ENCODE measurements around the gene MAP7.

Gene MAP7

DNA sequence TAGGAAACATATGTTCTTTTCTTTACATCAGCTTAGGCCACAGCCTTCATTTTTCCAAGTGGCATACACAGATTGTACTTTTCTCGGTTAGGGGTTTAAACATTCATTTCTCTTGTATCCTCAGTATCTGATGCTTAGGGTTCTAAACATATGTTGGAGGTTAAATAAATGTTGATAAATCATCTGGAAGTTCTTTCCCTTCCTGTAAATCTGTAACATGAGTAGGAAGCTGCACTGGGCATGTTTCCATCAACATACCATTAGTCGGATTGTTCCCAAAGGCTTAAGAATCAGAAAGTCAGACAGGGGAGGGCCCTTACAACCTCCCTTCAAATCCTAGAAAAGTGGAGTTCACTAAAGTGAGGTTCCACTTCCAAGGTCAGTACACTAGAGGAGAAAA is 205.8 kb downstream of the MAP7 start:
- Mint-ChIP-seq H3K27ac (no peak overlapping the region), H3K4me1 (ENCODE audit: low read depth) (no peaks in the 10 kb centered on the region), H3K27me3 (ENCODE audit: low read depth) (peaks cover 5% of the 10 kb centered on the region), H3K9me3 (no peaks in the 10 kb centered on the region), H3K4me3 (no peak overlapping the region), H3K36me3 (ENCODE audit: low read depth) (no peaks in the 10 kb centered on the region)

DNA sequence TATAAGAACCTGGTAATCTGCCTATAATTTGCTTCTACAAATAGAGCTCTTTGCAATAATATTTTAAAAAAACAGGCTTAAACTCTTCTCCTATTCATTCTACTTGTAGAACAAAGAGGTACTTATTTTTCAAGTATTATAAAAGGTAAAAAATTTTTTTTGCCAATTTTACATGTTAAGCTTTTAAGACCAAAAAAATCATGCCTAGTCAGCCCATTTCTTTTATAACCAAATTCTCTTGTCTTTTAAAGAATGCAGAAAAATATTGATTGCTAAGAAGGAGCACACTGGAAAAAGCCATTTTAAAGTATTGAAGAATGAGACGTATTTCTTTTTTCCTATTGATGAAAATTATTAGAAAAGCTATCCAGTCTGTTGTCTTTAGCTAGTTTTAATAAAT is 206.5 kb downstream of the MAP7 start:
- no peaks in the 10 kb centered on the region for H3K9me3 Mint-ChIP-seq
- no peak overlapping the region for H3K27ac Mint-ChIP-seq
- no peaks in the 10 kb centered on the region for H3K36me3 Mint-ChIP-seq (ENCODE audit: low read depth)
- H3K4me1 Mint-ChIP-seq (ENCODE audit: low read depth): no peaks in the 10 kb centered on the region
- peaks cover 3% of the 10 kb centered on the region for H3K27me3 Mint-ChIP-seq (ENCODE audit: low read depth)
- no peak overlapping the region for H3K4me3 Mint-ChIP-seq

DNA sequence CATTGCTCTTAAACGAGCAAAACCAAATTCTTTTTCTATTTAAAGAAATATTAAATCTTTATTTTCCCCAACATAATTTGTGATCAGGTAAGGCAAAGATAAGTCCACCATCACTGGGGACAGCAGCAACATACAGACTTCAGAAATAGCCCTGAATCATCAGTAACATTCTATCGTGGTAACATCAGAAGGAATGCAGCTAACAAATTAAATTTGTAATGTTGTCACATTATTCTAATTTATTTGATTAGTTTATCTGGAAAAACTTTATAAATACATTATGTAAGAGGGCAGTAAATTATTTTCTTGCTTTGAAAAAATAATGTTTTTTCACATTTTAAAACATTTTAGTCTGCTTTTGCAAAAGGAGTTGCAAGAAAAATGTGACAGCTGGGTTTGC is 206.9 kb downstream of the MAP7 start:
- H3K4me3 Mint-ChIP-seq: no peak overlapping the region
- H3K4me1 Mint-ChIP-seq (ENCODE audit: low read depth): no peaks in the 10 kb centered on the region
- no peaks in the 10 kb centered on the region for H3K9me3 Mint-ChIP-seq
- H3K27me3 Mint-ChIP-seq (ENCODE audit: low read depth): peaks cover 3% of the 10 kb centered on the region
- H3K36me3 Mint-ChIP-seq (ENCODE audit: low read depth): no peaks in the 10 kb centered on the region
- no peak overlapping the region for H3K27ac Mint-ChIP-seq

DNA sequence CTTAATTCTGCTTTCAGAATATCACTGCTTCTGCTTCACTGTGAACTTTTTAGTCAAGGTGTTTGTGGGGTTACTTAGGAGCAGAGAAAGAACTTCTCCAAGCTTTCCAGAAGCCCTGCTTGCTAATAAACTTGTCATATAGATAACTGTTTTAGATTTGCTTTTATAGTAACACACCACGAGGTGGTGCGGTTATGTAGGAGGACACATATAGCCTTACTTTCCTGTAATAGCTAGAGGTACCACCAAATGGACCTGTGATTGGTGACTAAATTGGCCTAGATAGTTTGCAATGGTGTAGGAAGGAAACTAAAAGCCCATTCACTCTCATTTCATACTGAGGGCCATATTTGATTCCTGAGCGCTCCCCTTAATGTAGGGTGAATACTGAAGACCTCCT is 208.3 kb downstream of the MAP7 start:
- Mint-ChIP-seq H3K36me3 (ENCODE audit: low read depth) (no peaks in the 10 kb centered on the region), H3K27me3 (ENCODE audit: low read depth) (peaks cover 5% of the 10 kb centered on the region), H3K4me1 (ENCODE audit: low read depth) (no peaks in the 10 kb centered on the region), H3K9me3 (no peaks in the 10 kb centered on the region), H3K27ac (no peak overlapping the region), H3K4me3 (no peak overlapping the region)

DNA sequence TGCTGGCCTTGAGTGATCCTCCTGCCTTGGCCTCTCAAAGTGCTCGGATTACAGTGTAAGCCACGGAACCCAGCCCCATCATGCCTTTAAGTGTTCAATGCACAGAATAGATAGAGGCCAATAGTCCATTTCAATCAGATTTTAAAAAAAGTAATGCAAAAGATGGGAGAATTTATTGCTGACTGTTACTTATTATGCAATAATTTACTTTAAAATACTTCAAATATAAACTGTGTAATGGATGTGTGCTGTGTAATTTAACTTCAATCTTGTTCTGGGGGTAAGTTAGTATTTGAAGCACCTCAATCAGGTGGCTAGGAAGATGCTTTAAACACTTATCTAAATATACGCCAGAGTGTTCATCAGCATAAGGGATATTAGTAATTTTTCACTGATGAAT is 208.9 kb downstream of the MAP7 start:
- H3K4me3 Mint-ChIP-seq: no peak overlapping the region
- peaks cover 7% of the 10 kb centered on the region for H3K27me3 Mint-ChIP-seq (ENCODE audit: low read depth)
- no peaks in the 10 kb centered on the region for H3K9me3 Mint-ChIP-seq
- H3K36me3 Mint-ChIP-seq (ENCODE audit: low read depth): no peaks in the 10 kb centered on the region
- H3K27ac Mint-ChIP-seq: no peak overlapping the region
- no peaks in the 10 kb centered on the region for H3K4me1 Mint-ChIP-seq (ENCODE audit: low read depth)

DNA sequence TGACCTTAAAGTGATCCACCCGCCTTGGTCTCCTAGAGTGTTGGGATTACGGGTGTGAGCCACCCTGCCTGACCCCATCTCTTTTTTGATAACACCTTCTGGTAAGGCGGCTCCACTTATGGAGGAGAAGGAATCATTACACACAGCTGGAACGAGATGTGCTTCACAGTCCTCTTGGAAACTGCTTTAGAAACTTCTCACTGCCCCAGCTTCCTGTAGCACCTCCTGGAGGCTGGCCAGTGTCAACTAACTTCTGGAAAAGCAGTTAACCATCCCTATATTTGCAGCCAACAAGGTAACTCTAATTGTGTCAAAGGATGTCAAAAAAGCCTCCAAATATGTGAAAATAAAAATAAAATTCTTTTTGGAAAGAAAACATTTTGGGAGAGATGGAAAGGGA is 211.7 kb downstream of the MAP7 start:
- Mint-ChIP-seq H3K27me3 (ENCODE audit: low read depth) (peaks cover 7% of the 10 kb centered on the region), H3K4me1 (ENCODE audit: low read depth) (no peaks in the 10 kb centered on the region), H3K27ac (no peak overlapping the region), H3K9me3 (no peaks in the 10 kb centered on the region), H3K4me3 (no peak overlapping the region), H3K36me3 (ENCODE audit: low read depth) (no peaks in the 10 kb centered on the region)

DNA sequence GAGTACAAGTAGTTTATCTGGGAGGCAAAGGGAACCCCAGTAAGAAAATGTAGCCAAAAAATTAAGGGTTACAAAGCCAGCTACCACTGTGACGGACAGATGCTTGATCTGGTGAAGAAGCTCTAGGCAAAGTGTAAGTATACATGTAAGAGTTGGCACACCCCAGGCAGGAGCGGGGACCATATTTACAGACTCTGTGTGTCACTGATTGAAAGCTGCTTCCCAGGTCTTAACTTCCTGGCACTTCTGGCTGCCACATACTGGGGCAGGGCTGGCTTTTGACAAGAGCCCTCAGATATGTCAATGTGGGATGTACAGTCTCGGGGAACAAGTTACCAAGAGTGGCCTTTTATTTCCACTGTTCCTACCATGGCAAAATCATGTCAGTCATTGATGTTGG is 212.6 kb downstream of the MAP7 start:
- Mint-ChIP-seq H3K36me3 (ENCODE audit: low read depth) (no peaks in the 10 kb centered on the region), H3K4me3 (no peak overlapping the region), H3K27me3 (ENCODE audit: low read depth) (peaks cover 7% of the 10 kb centered on the region), H3K9me3 (no peaks in the 10 kb centered on the region), H3K27ac (no peak overlapping the region), H3K4me1 (ENCODE audit: low read depth) (no peaks in the 10 kb centered on the region)

DNA sequence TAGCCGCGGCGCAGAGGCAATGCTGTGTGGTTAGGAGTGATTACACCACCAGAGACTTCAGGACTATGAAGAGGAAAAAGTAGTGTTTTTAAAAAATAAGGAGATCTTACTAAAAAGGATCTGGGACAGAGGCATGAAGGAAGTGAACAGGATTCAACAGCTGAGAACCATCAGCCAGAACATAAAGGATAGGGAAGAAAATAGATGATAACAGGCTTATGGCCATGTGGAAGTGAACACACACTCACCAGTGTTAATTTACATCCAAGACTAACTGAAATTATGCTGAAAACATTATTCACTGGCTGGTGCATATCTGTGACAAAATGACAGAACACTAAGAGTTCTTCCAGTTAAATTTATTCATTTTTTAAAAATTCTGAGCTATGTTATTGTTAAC is 213.1 kb downstream of the MAP7 start:
- no peaks in the 10 kb centered on the region for H3K36me3 Mint-ChIP-seq (ENCODE audit: low read depth)
- H3K4me1 Mint-ChIP-seq (ENCODE audit: low read depth): no peaks in the 10 kb centered on the region
- no peaks in the 10 kb centered on the region for H3K9me3 Mint-ChIP-seq
- no peak overlapping the region for H3K27ac Mint-ChIP-seq
- no peak overlapping the region for H3K4me3 Mint-ChIP-seq
- H3K27me3 Mint-ChIP-seq (ENCODE audit: low read depth): peaks cover 7% of the 10 kb centered on the region

DNA sequence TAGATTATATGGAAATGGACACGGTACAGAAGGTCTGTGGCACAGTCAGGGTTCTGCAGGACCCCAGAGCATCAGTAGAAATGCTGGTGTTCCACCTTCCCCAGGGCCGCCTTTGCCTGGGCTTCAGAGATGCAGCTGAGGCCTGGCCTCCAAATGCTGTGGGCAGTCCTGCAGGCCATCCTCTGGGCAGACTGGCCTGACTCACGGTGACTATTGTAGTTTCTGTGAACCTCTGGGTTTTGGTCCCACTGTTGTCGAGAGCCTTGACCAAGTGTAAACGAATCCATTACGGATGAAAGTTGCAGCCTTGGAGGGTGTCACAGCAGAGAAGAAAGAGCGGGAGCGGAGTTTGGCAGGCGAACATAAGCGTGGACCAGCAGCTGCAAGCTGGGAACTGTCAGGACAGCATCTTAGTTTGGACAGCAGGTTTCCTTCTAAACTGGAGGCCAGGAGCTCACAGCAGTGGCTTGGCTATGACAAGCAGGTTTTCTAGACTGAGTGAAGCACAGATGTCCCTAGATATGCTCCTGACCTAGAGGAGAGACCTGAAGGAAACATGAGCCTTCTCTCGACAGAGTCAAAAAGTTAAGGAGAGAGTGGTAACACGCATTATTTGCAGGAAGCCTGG is 214.4 kb downstream of the MAP7 start:
- H3K4me1 Mint-ChIP-seq (ENCODE audit: low read depth): no peaks in the 10 kb centered on the region
- peaks cover 3% of the 10 kb centered on the region for H3K27me3 Mint-ChIP-seq (ENCODE audit: low read depth)

DNA sequence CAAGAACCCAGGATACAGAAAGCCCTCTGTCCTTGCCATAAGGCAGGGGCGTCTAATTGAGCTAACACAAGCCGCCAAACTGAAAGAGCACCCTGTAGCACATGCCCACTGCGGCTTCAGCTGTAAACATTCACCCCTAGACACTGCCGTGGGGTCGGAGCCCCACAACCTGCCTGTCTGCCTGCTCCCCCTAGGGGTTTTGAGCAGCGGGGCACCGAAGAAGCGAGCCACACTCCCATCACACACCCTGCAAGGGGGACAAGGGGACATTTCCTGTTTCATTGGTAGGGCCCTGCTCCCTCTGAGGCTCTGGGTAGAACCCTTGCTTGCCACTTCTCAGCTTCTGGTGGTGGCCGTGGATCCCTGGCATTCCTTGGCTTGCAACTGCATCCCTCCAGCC is 215.4 kb downstream of the MAP7 start:
- Mint-ChIP-seq H3K36me3 (ENCODE audit: low read depth) (no peaks in the 10 kb centered on the region), H3K4me3 (no peak overlapping the region), H3K9me3 (no peaks in the 10 kb centered on the region), H3K4me1 (ENCODE audit: low read depth) (no peaks in the 10 kb centered on the region), H3K27me3 (ENCODE audit: low read depth) (peaks cover 3% of the 10 kb centered on the region), H3K27ac (no peak overlapping the region)

More for the DNA sequence above, 214.4 kb downstream of the MAP7 start:
- no peak overlapping the region for H3K27ac Mint-ChIP-seq
- no peak overlapping the region for H3K4me3 Mint-ChIP-seq
- no peaks in the 10 kb centered on the region for H3K36me3 Mint-ChIP-seq (ENCODE audit: low read depth)
- no peaks in the 10 kb centered on the region for H3K9me3 Mint-ChIP-seq

DNA sequence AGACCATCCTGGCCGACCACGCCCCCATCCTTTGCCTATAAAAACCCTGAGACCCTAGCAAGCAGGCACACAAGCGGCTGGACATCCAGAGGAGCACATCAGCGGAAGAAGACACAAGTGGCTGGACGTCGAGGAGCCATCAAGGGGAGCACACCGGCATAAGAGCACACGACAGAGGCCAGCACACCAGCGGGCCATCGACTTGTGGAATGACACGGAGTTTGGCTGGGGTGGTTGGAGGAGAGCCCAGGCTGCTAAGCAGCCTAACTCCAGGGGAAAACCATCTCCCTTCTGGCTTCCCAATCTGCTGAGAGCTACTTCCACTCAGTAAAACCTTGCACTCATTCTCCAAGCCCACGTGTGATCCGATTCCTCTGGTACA is 215.8 kb downstream of the MAP7 start:
- H3K36me3 Mint-ChIP-seq (ENCODE audit: low read depth): no peaks in the 10 kb centered on the region
- H3K27me3 Mint-ChIP-seq (ENCODE audit: low read depth): peaks cover 3% of the 10 kb centered on the region
- no peak overlapping the region for H3K4me3 Mint-ChIP-seq
- H3K4me1 Mint-ChIP-seq (ENCODE audit: low read depth): no peaks in the 10 kb centered on the region
- no peak overlapping the region for H3K27ac Mint-ChIP-seq
- no peaks in the 10 kb centered on the region for H3K9me3 Mint-ChIP-seq

DNA sequence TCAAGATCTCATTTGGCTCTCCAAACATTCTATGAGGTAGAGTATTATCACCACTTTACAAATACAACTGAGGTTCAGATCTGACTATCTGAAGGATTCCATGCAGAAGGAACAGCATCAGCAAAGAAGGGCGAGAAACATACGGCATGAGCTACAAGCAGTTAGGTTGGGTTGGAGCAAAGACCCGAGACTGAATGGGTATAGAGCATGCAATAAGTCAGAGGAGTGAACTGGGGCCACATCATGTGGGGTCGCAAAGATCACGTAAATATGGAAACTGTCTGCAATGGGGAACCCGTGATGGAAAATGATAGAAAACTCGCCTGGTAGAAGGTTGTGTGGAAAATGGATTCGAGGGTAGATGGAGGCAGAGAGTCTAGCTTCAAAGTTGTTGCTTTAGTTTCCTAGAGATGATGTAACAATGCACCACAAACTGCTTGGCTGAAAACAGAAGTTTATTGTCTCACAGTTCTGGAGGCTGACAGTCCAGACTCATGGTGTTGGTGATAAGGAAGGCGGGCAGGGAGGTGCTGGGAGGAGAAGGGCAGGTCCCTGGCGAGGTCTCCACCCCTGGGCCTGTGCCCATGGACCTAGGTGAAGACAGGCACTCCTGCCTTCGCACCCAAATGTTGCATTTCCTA is 216.3 kb downstream of the MAP7 start:
- no peaks in the 10 kb centered on the region for H3K4me1 Mint-ChIP-seq (ENCODE audit: low read depth)
- H3K9me3 Mint-ChIP-seq: no peaks in the 10 kb centered on the region
- no peak overlapping the region for H3K4me3 Mint-ChIP-seq
- no peaks in the 10 kb centered on the region for H3K36me3 Mint-ChIP-seq (ENCODE audit: low read depth)
- peaks cover 3% of the 10 kb centered on the region for H3K27me3 Mint-ChIP-seq (ENCODE audit: low read depth)
- H3K27ac Mint-ChIP-seq: no peak overlapping the region

DNA sequence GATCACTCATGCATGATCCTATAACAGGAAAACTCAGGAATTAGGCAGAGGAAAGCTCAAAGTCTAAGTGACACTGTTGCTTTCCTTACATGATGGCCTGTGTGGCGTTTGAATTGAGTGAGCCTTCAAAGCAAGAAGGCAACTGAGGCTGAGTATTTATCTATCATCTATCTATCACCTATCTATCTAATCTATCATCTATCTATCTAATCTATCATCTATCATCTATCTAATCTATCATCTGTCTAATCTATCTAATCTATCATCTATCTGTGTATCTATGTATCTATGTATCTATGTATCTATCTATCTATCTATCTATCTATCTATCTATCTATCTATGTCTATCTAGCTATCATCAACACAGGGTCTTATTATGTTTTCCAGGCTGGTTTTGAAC is 218.8 kb downstream of the MAP7 start:
- Mint-ChIP-seq H3K27ac (no peak overlapping the region), H3K4me1 (ENCODE audit: low read depth) (no peaks in the 10 kb centered on the region), H3K27me3 (ENCODE audit: low read depth) (no peaks in the 10 kb centered on the region), H3K4me3 (no peak overlapping the region), H3K36me3 (ENCODE audit: low read depth) (no peaks in the 10 kb centered on the region), H3K9me3 (no peaks in the 10 kb centered on the region)

DNA sequence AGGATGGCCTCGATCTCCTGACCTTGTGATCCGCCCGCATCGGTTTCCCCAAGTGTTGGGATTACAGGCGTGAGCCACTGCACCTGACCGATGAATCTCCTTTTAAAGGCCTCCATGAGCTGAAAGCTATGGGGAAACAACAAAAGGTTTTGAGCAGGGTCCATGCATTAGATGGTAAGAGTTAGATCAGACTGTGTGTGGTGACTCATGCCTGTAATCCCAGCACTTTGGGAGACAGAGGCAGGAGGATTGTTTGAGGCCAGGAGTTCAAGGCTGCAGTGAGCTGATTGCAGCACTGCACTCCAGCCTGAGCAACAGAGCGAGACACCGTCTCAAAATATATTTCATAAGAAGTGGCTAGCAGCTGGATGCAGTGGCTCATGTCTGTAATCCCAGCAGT is 219.6 kb downstream of the MAP7 start:
- no peak overlapping the region for H3K27ac Mint-ChIP-seq
- H3K9me3 Mint-ChIP-seq: no peaks in the 10 kb centered on the region
- H3K4me3 Mint-ChIP-seq: no peak overlapping the region
- no peaks in the 10 kb centered on the region for H3K36me3 Mint-ChIP-seq (ENCODE audit: low read depth)
- H3K27me3 Mint-ChIP-seq (ENCODE audit: low read depth): no peaks in the 10 kb centered on the region
- H3K4me1 Mint-ChIP-seq (ENCODE audit: low read depth): no peaks in the 10 kb centered on the region

DNA sequence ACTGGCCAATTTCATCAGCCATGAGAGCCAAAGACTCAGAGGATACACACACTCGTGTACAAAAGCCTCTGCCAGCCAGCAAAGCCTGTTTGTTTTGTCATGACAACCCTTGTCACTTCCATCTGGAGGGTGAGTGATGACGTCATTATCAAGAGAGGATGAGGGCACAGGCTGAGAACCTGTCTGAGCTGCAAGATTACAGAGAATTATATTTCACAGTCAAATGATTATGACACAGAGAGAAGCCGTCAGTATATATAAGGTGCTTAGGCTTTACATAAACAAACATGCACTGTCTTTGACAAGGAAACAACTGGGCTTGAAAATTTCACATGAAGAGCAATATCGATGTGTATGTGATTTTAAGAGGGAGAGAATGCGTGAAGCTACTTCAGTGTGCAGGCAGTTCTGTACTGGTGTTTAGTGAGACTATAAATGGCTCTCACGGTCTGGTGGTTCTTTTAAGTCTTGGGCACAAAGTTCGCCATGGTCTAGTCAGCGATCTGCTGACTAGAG is 224.1 kb downstream of the MAP7 start:
- no peak overlapping the region for H3K4me3 Mint-ChIP-seq

More for the DNA sequence above, 224.1 kb downstream of the MAP7 start:
- peaks cover 5% of the 10 kb centered on the region for H3K27me3 Mint-ChIP-seq (ENCODE audit: low read depth)
- H3K4me1 Mint-ChIP-seq (ENCODE audit: low read depth): no peaks in the 10 kb centered on the region
- no peaks in the 10 kb centered on the region for H3K9me3 Mint-ChIP-seq
- H3K27ac Mint-ChIP-seq: no peak overlapping the region
- H3K36me3 Mint-ChIP-seq (ENCODE audit: low read depth): no peaks in the 10 kb centered on the region

Data from T-helper 1 cell treated with Interleukin-12 subunit alpha and Interleukin-12 subunit beta and Interleukin-4 antibody, amounts not matched to agents 30 μg/mL and 1 μg/mL, for 36 hours (primary cell).